GM23338 (cell line): ENCODE measurements around the gene EFR3B. TPM values are rescaled to one million over a fixed set of nuclear protein-coding genes. Genes with fewer than 3 reads are reported as not detected.

ENCODE experiments used
- ATAC-seq: fragments of 200-7000 bp; cut with Tn5 transposase; 3 replicates; pipeline ENCODE4 v1.9.1; 2020
- DNase-seq: peaks from one replicate; pipeline ENCODE4 v3.0.0-alpha.2; 2015; ENCODE audit warnings: low spot score
- H2AFZ ChIP-seq: fragments of 200-600 bp; sonication (generic); 2 replicates; pipeline ENCODE4 v1.8.0; 2016; ENCODE audit warnings: antibody characterized with exemption, mild to moderate bottlenecking, moderate library complexity
- H3F3A ChIP-seq: fragments of 200-600 bp; sonication (generic); replicated peaks from 2 replicates; pipeline ENCODE4 v1.8.0; 2017; ENCODE audit warnings: antibody characterized with exemption, mixed run types, low read depth
- H3K27ac ChIP-seq: fragments of 200-600 bp; sonication (generic); 2 replicates; pipeline ENCODE4 v1.6.1; 2016; ENCODE audit warnings: low read depth
- H3K27me3 ChIP-seq: fragments of 200-600 bp; sonication (generic); 2 replicates; pipeline ENCODE4 v1.8.0; 2016; ENCODE audit warnings: mild to moderate bottlenecking, mixed run types, moderate library complexity; ENCODE audit not compliant: insufficient read depth
- H3K36me3 ChIP-seq: fragments of 200-600 bp; sonication (generic); 2 replicates; pipeline ENCODE4 v1.8.0; 2016; ENCODE audit warnings: mild to moderate bottlenecking; ENCODE audit not compliant: insufficient read depth
- H3K4me1 ChIP-seq: fragments of 200-600 bp; sonication (generic); 2 replicates; pipeline ENCODE4 v1.8.0; 2016; ENCODE audit warnings: mild to moderate bottlenecking, moderate library complexity; ENCODE audit not compliant: insufficient read depth
- H3K4me2 ChIP-seq: fragments of 200-600 bp; sonication (generic); 2 replicates; pipeline ENCODE4 v1.7.1; 2017; ENCODE audit warnings: mixed run types
- H3K4me3 ChIP-seq: fragments of 200-600 bp; sonication (generic); 2 replicates; pipeline ENCODE4 v1.6.1; 2016; ENCODE audit warnings: mixed run types
- H3K79me2 ChIP-seq: fragments of 200-600 bp; sonication (generic); replicated peaks from 2 replicates; pipeline ENCODE4 v1.8.0; 2017; ENCODE audit warnings: mild to moderate bottlenecking; ENCODE audit not compliant: insufficient read depth
- H3K9me2 ChIP-seq: fragments of 200-600 bp; sonication (generic); 2 replicates; pipeline ENCODE4 v1.8.0; 2017; ENCODE audit not compliant: insufficient read depth
- H4K20me1 ChIP-seq: fragments of 200-600 bp; sonication (generic); replicated peaks from 2 replicates; pipeline ENCODE4 v1.8.0; 2017; ENCODE audit warnings: mild to moderate bottlenecking; ENCODE audit not compliant: insufficient read depth
- H3K27ac Mint-ChIP-seq: 2 replicates; pipeline ENCODE4 v1.8.0; 2020; ENCODE audit warnings: inconsistent platforms, mild to moderate bottlenecking, moderate library complexity, mixed read lengths
- H3K27me3 Mint-ChIP-seq: 3 replicates; pipeline ENCODE4 v1.8.0; 2022; ENCODE audit warnings: low read depth, mild to moderate bottlenecking, moderate library complexity, mixed read lengths, inconsistent platforms; ENCODE audit not compliant: insufficient read depth, poor library complexity
- H3K36me3 Mint-ChIP-seq: 3 replicates; pipeline ENCODE4 v1.8.0; 2021; ENCODE audit warnings: low read depth, mild to moderate bottlenecking, inconsistent platforms, moderate library complexity, mixed read lengths
- H3K4me1 Mint-ChIP-seq: 3 replicates; pipeline ENCODE4 v1.8.0; 2020; ENCODE audit warnings: mild to moderate bottlenecking, inconsistent platforms, mixed read lengths
- H3K4me3 Mint-ChIP-seq: 3 replicates; pipeline ENCODE4 v1.8.0; 2021; ENCODE audit warnings: moderate library complexity, mild to moderate bottlenecking, inconsistent platforms, mixed read lengths
- H3K9me3 Mint-ChIP-seq: 3 replicates; pipeline ENCODE4 v1.8.0; 2020; ENCODE audit warnings: moderate library complexity, mild to moderate bottlenecking, inconsistent platforms, mixed read lengths
- CREB1 ChIP-seq: fragments of 250-450 bp; sonication (Bioruptor Pico); IDR thresholded peaks from 2 replicates; pipeline ENCODE4 v1.5.0; 2020; ENCODE audit warnings: low read depth, mild to moderate bottlenecking, moderate library complexity
- CTCF ChIP-seq, 2 experiments: fragments of 200-600 bp in 1 of 2; sonication (generic) in 1 of 2; conservative IDR thresholded peaks; 2 replicates each; pipeline versions ENCODE4 v1.5.1 to v1.6.1; 2016 to 2017; ENCODE audit warnings: antibody characterized with exemption in 2 of 2, low read depth in 2 of 2, mild to moderate bottlenecking in 2 of 2, moderate library complexity in 1 of 2
- EZH2 ChIP-seq: fragments of 200-600 bp; sonication (generic); IDR thresholded peaks from one replicate; pipeline ENCODE4 v1.8.0; 2017; ENCODE audit warnings: antibody characterized with exemption, mild to moderate bottlenecking, low read depth; ENCODE audit not compliant: unreplicated experiment
- EZH2phosphoT487 ChIP-seq: fragments of 200-600 bp; sonication (generic); IDR thresholded peaks from one replicate; pipeline ENCODE4 v1.8.1; 2018; ENCODE audit warnings: antibody characterized with exemption; ENCODE audit not compliant: unreplicated experiment
- JUNB ChIP-seq: IDR thresholded peaks from one replicate; pipeline ENCODE4 v1.6.1; 2016; ENCODE audit warnings: antibody characterized with exemption; ENCODE audit not compliant: unreplicated experiment
- NANOG ChIP-seq: IDR thresholded peaks from 2 replicates; pipeline ENCODE4 v1.6.1; 2016; ENCODE audit warnings: antibody characterized with exemption, borderline replicate concordance
- POLR2AphosphoS5 ChIP-seq: IDR thresholded peaks from 2 replicates; pipeline ENCODE4 v1.6.1; 2016; ENCODE audit warnings: antibody characterized with exemption, low read depth
- STAT1 ChIP-seq: IDR thresholded peaks from one replicate; pipeline ENCODE4 v1.6.1; 2016; ENCODE audit warnings: antibody characterized with exemption; ENCODE audit not compliant: unreplicated experiment
- ZNF114 ChIP-seq: fragments of 250-450 bp; sonication (Bioruptor Pico); IDR thresholded peaks from 2 replicates; pipeline ENCODE4 v1.5.0; 2020; ENCODE audit warnings: mild to moderate bottlenecking, moderate library complexity
- ZNF331 ChIP-seq: fragments of 250-450 bp; sonication (Bioruptor Pico); IDR thresholded peaks from 2 replicates; pipeline ENCODE4 v1.5.0; 2020; ENCODE audit warnings: low read depth, mild to moderate bottlenecking, moderate library complexity
- ZNF462 ChIP-seq: fragments of 250-450 bp; sonication (Bioruptor Pico); IDR thresholded peaks from 2 replicates; pipeline ENCODE4 v1.5.0; 2020; ENCODE audit warnings: mild to moderate bottlenecking, moderate library complexity
- polyA plus RNA-seq: library from polyadenylated mRNA; unstranded; fragments of >200 nt; fragmentation: Nextera tagmentation; extraction: Ambion mirVana; gene quantifications from 2 replicates; pipeline ENCODE4 v1.2.1, GENCODE V29; 2016
- total RNA-seq: library from RNA; depleted of rRNA; stranded (reverse); fragments of >200 nt; shearing (Covaris generic); gene quantifications from 2 replicates; pipeline ENCODE4 v1.2.3, GENCODE V29; 2014
- TF ChIP-seq, protein P1 (sequence below): IDR thresholded peaks from 2 replicates; pipeline ENCODE4 v1.6.1; 2016; ENCODE audit warnings: antibody characterized with exemption

Gene EFR3B
- total and polyA plus RNA-seq, 2 experiments from 2014 or later: 3.3 to 10.7 TPM

GRCh38 chr2:25115249-25115883 lies 73.5 kb downstream of the EFR3B start (continued):
- no peak for TF ChIP-seq EZH2
- TF ChIP-seq, protein P1, sequence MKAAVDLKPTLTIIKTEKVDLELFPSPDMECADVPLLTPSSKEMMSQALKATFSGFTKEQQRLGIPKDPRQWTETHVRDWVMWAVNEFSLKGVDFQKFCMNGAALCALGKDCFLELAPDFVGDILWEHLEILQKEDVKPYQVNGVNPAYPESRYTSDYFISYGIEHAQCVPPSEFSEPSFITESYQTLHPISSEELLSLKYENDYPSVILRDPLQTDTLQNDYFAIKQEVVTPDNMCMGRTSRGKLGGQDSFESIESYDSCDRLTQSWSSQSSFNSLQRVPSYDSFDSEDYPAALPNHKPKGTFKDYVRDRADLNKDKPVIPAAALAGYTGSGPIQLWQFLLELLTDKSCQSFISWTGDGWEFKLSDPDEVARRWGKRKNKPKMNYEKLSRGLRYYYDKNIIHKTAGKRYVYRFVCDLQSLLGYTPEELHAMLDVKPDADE: no peak
- no peak for TF ChIP-seq JUNB
- no peak for TF ChIP-seq STAT1
- no peak for TF ChIP-seq ZNF331 (CRISPR knock-in tag)
- TF ChIP-seq CTCF (conservative IDR thresholded peaks at IDR 0.05; ENCODE audit: low read depth in 2 of 2): no peak
- TF ChIP-seq POLR2AphosphoS5: no peak
- TF ChIP-seq NANOG: no peak
- TF ChIP-seq EZH2phosphoT487: no peak
- TF ChIP-seq ZNF114 (CRISPR knock-in tag): no peak

DNA sequence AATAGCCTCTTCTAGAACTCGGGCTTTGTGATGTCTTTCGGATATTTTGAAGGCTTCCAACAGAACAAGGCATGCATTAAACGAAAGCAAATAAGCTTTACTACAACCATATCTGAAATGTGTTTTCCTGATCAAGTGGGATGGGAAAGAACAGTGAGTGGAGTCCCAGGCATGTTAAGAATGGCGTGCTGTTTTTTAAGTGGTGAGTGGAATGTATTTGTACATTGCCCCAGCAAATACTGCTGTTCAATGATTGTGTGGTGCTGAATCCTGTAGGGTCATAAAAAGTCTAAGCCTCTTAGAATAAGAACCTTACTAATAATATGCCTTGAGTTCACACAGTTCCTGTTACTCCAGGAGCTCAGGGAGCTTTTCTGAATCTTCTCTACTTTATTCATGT lies 74.0 kb downstream of the EFR3B start:
- H4K20me1 ChIP-seq: no peaks in the 10 kb centered on the region
- ATAC-seq (no peak), DNase-seq (no peak)
- no peak overlapping the region for H3K27ac ChIP-seq
- no peaks in the 10 kb centered on the region for H3K36me3 ChIP-seq
- no peaks in the 10 kb centered on the region for H3K4me1 ChIP-seq
- H3K4me3 ChIP-seq: no peak overlapping the region
- H3F3A ChIP-seq: no peaks in the 10 kb centered on the region
- H3K27me3 ChIP-seq: no peaks in the 10 kb centered on the region
- Mint-ChIP-seq H3K36me3 (no peaks in the 10 kb centered on the region), H3K27me3 (peaks cover 5% of the 10 kb centered on the region), H3K9me3 (no peaks in the 10 kb centered on the region), H3K4me3 (no peak overlapping the region), H3K4me1 (peaks cover under 1% of the 10 kb centered on the region; the same call in 1 of the 3 replicates), H3K27ac (no peak overlapping the region)
- H2AFZ ChIP-seq: no peak overlapping the region
- H3K9me2 ChIP-seq: 0 out of 2 replicates have a peak, but pooled peaks cover 3% of the 10 kb centered on the region
- H3K79me2 ChIP-seq: no peaks in the 10 kb centered on the region
- H3K4me2 ChIP-seq: no peak overlapping the region
- no peak for TF ChIP-seq ZNF462 (CRISPR knock-in tag)
- TF ChIP-seq CTCF (conservative IDR thresholded peaks at IDR 0.05; ENCODE audit: low read depth in 2 of 2): no peak
- no peak for TF ChIP-seq JUNB
- no peak for TF ChIP-seq POLR2AphosphoS5
- no peak for TF ChIP-seq ZNF114 (CRISPR knock-in tag)
- no peak for TF ChIP-seq CREB1 (CRISPR knock-in tag)
